ENCODE data around the gene CAMK2D. TPM values are rescaled to one million over a fixed set of nuclear protein-coding genes. Genes with fewer than 3 reads are reported as not detected.

The CAMK2D gene
- total and polyA plus RNA-seq, 8 donors = 8.8 to 155 (median 64.5) TPM

- peak overlapping the region in 2 of 5 donors; percentile 99 for H3K27ac ChIP-seq
- no peaks in the 10 kb centered on the region for H3K9me3 ChIP-seq
- no peaks in the 10 kb centered on the region for H3K27me3 ChIP-seq
- DNase-seq = no peak
- H3K4me1 ChIP-seq = peaks cover 8 to 69% (median 44%) of the 10 kb centered on the region in 4 donors
- intact Hi-C loops (cut with DNase I; ENCODE audit: low total_unique reads) = no loop called here
- peak overlapping the region in 1 of 4 donors; percentile 8 for H3K4me3 ChIP-seq
- no peak for TF ChIP-seq CTCF (IDR thresholded peaks at IDR 0.05)
- TF ChIP-seq POLR2A (IDR thresholded peaks at IDR 0.05) = no peak
- no peak for TF ChIP-seq POLR2AphosphoS5 (IDR thresholded peaks at IDR 0.05)
- TF ChIP-seq EP300 (IDR thresholded peaks at IDR 0.05) = no peak
- H3K36me3 ChIP-seq = no peaks in the 10 kb centered on the region
- WGBS, 5 donors = 73 to 85% (median 82%) methylated on average over 3 of the region's 3 CpGs
Observed at GRCh38 chr4:113757486-113757885, 4.1 kb downstream of the CAMK2D start.

- no peaks in the 10 kb centered on the region for H3K27me3 ChIP-seq
- TF ChIP-seq CTCF (IDR thresholded peaks at IDR 0.05) (no peak), POLR2AphosphoS5 (IDR thresholded peaks at IDR 0.05) (no peak), POLR2A (IDR thresholded peaks at IDR 0.05) (no peak), EP300 (IDR thresholded peaks at IDR 0.05) (no peak)
- DNase-seq = peak in 1 of 2 donors; percentile 28
- H3K4me1 ChIP-seq = peaks cover 8 to 70% (median 45%) of the 10 kb centered on the region in 4 donors
- H3K4me3 ChIP-seq = no peak overlapping the region
- H3K36me3 ChIP-seq = peaks cover 0 to 5% (median 0%) of the 10 kb centered on the region in 4 donors
- H3K27ac ChIP-seq = no peak overlapping the region
- H3K9me3 ChIP-seq = no peaks in the 10 kb centered on the region
- 56 to 89% (median 67%) methylated on average over 1 of the region's 1 CpG for WGBS, 5 donors
- intact Hi-C loops (cut with DNase I; ENCODE audit: low total_unique reads) = no loop called here
Observed at GRCh38 chr4:113756005-113756410, 5.5 kb downstream of the CAMK2D start.

- Histone ChIP-seq H3K27ac (no peak overlapping the region), H3K36me3 (peaks cover 0 to 9% (median 0%) of the 10 kb centered on the region in 4 donors), H3K27me3 (no peaks in the 10 kb centered on the region), H3K4me3 (no peak overlapping the region), H3K9me3 (no peaks in the 10 kb centered on the region), H3K4me1 (peaks cover 0 to 41% (median 16%) of the 10 kb centered on the region in 4 donors)
- 88 to 100% (median 97%) methylated on average over 1 of the region's 1 CpG for WGBS, 5 donors
- DNase-seq = no peak
- TF ChIP-seq CTCF (IDR thresholded peaks at IDR 0.05) (no peak), POLR2AphosphoS5 (IDR thresholded peaks at IDR 0.05) (no peak), POLR2A (IDR thresholded peaks at IDR 0.05) (no peak), EP300 (IDR thresholded peaks at IDR 0.05) (no peak)
- intact Hi-C loops (cut with DNase I; ENCODE audit: low total_unique reads) = no loop called here
Observed at GRCh38 chr4:113750734-113751133, 10.8 kb downstream of the CAMK2D start.

GRCh38 chr4:113750296-113750695 is 11.2 kb downstream of the CAMK2D start:
- Histone ChIP-seq H3K27ac (no peak overlapping the region), H3K9me3 (no peaks in the 10 kb centered on the region), H3K36me3 (peaks cover 0 to 9% (median 0%) of the 10 kb centered on the region in 4 donors), H3K4me1 (peaks cover 0 to 41% (median 14%) of the 10 kb centered on the region in 4 donors), H3K4me3 (no peak overlapping the region), H3K27me3 (no peaks in the 10 kb centered on the region)
- intact Hi-C loops (cut with DNase I; ENCODE audit: low total_unique reads) = no loop called here
- 87 to 94% (median 93%) methylated on average over 4 of the region's 4 CpGs for WGBS, 5 donors
- DNase-seq = no peak
- no peak for TF ChIP-seq EP300 (IDR thresholded peaks at IDR 0.05)
- no peak for TF ChIP-seq POLR2AphosphoS5 (IDR thresholded peaks at IDR 0.05)
- TF ChIP-seq POLR2A (IDR thresholded peaks at IDR 0.05) = no peak
- no peak for TF ChIP-seq CTCF (IDR thresholded peaks at IDR 0.05)

Data from stomach (tissue), 9 donors.